Osteoblast (primary cell): ENCODE data around the gene HTR2A. TPM values are rescaled to one million over a fixed set of nuclear protein-coding genes. Genes with fewer than 3 reads are reported as not detected.
A peak's percentile ranks its signal among the peaks of the same experiment; 100 is the strongest.

ENCODE experiments used
- DNase-seq: peaks from one replicate; pipeline ENCODE4 v3.0.0; 2011; ENCODE audit warnings: low spot score, mixed read lengths; ENCODE audit not compliant: insufficient read length; ENCODE audit errors: missing footprints
- H2AFZ ChIP-seq: 2 replicates; pipeline ENCODE4 v1.6.0; 2011; ENCODE audit warnings: mild to moderate bottlenecking, low read length
- H3K27ac ChIP-seq: 2 replicates; pipeline ENCODE4 v1.5.1; 2011; ENCODE audit warnings: mild to moderate bottlenecking, low read depth, low read length, moderate library complexity
- H3K27me3 ChIP-seq: 2 replicates; pipeline ENCODE4 v1.6.0; 2012; ENCODE audit warnings: mild to moderate bottlenecking, control low read depth, inconsistent platforms, low read length, moderate library complexity; ENCODE audit not compliant: insufficient read depth
- H3K36me3 ChIP-seq: 2 replicates; pipeline ENCODE4 v1.5.1; 2011; ENCODE audit warnings: mild to moderate bottlenecking, low read length, control low read depth, moderate library complexity; ENCODE audit not compliant: insufficient read depth
- H3K4me1 ChIP-seq: 2 replicates; pipeline ENCODE4 v1.5.1; 2011; ENCODE audit warnings: mild to moderate bottlenecking, low read length, control low read depth, moderate library complexity; ENCODE audit not compliant: insufficient read depth
- H3K4me2 ChIP-seq: 2 replicates; pipeline ENCODE4 v1.6.0; 2011; ENCODE audit warnings: mild to moderate bottlenecking, low read length; ENCODE audit not compliant: insufficient read depth
- H3K4me3 ChIP-seq: fragments of 200-600 bp; sonication (generic); 3 replicates; pipeline ENCODE4 v1.5.1; 2012; ENCODE audit warnings: mild to moderate bottlenecking, low read length, inconsistent platforms; ENCODE audit not compliant: insufficient read depth
- H3K79me2 ChIP-seq: 2 replicates; pipeline ENCODE4 v1.6.0; 2012; ENCODE audit warnings: mild to moderate bottlenecking, low read length, control low read depth, inconsistent platforms; ENCODE audit not compliant: insufficient read depth
- H3K9me3 ChIP-seq: 2 replicates; pipeline ENCODE4 v1.5.1; 2011; ENCODE audit warnings: low read depth, low read length, control low read depth
- H4K20me1 ChIP-seq: 2 replicates; pipeline ENCODE4 v1.6.0; 2012; ENCODE audit warnings: mild to moderate bottlenecking, low read length, control low read depth; ENCODE audit not compliant: insufficient read depth
- CTCF ChIP-seq: IDR thresholded peaks from 2 replicates; pipeline ENCODE4 v1.5.1; 2011; ENCODE audit warnings: mild to moderate bottlenecking, low read depth, low read length, moderate library complexity; ENCODE audit errors: extremely low read depth
- total RNA-seq: library from RNA; depleted of rRNA; stranded (reverse); fragments of >200 nt; gene quantifications from 2 replicates; pipeline ENCODE4 v1.2.3, GENCODE V29; 2012

Gene HTR2A
- total RNA-seq, 1 donor, result under 0.01 TPM

GRCh38 chr13:46804391-46804815 lies 92.5 kb downstream of the HTR2A start:
- Histone ChIP-seq H3K79me2 (no peaks in the 10 kb centered on the region), H3K27ac (peak overlapping the region; percentile 89)
- DNase-seq, result peak; percentile 87

GRCh38 chr13:46803586-46803985 lies 93.3 kb downstream of the HTR2A start:
- Histone ChIP-seq H4K20me1 (no peaks in the 10 kb centered on the region), H3K79me2 (no peaks in the 10 kb centered on the region), H3K4me3 (no peak overlapping the region), H3K36me3 (no peaks in the 10 kb centered on the region), H3K27ac (peak overlapping the region; percentile 89), H3K9me3 (no peaks in the 10 kb centered on the region), H3K27me3 (no peaks in the 10 kb centered on the region), H2AFZ (peak overlapping the region; percentile 64), H3K4me1 (peaks cover 32% of the 10 kb centered on the region), H3K4me2 (peak overlapping the region; percentile 12)
- DNase-seq, result no peak
- TF ChIP-seq CTCF, result no peak

More at GRCh38 chr13:46804391-46804815, 92.5 kb downstream of the HTR2A start:
- no peaks in the 10 kb centered on the region for H4K20me1 ChIP-seq
- H3K27me3 ChIP-seq, result no peaks in the 10 kb centered on the region
- TF ChIP-seq CTCF, result peak; percentile 6
- peak overlapping the region; percentile 7 for H3K4me3 ChIP-seq
- H3K4me2 ChIP-seq, result no peak overlapping the region
- no peaks in the 10 kb centered on the region for H3K9me3 ChIP-seq
- H3K4me1 ChIP-seq, result peaks cover 32% of the 10 kb centered on the region
- peak overlapping the region; percentile 44 for H2AFZ ChIP-seq
- no peaks in the 10 kb centered on the region for H3K36me3 ChIP-seq

GRCh38 chr13:46801858-46802257 lies 95.0 kb downstream of the HTR2A start:
- TF ChIP-seq CTCF, result no peak
- Histone ChIP-seq H3K4me3 (no peak overlapping the region), H3K4me1 (peaks cover 42% of the 10 kb centered on the region), H3K27me3 (no peaks in the 10 kb centered on the region), H4K20me1 (no peaks in the 10 kb centered on the region), H3K36me3 (no peaks in the 10 kb centered on the region), H3K9me3 (no peaks in the 10 kb centered on the region), H3K27ac (peak overlapping the region; percentile 89), H3K79me2 (peaks cover 3% of the 10 kb centered on the region), H2AFZ (no peak overlapping the region), H3K4me2 (no peak overlapping the region)
- DNase-seq, result no peak

- Histone ChIP-seq H3K4me1 (peaks cover 47% of the 10 kb centered on the region), H3K27me3 (no peaks in the 10 kb centered on the region), H4K20me1 (peaks cover 3% of the 10 kb centered on the region), H3K4me3 (no peak overlapping the region), H3K27ac (no peak overlapping the region), H3K9me3 (no peaks in the 10 kb centered on the region), H2AFZ (no peak overlapping the region), H3K79me2 (peaks cover 30% of the 10 kb centered on the region), H3K4me2 (no peak overlapping the region), H3K36me3 (no peaks in the 10 kb centered on the region)
- TF ChIP-seq CTCF, result no peak
- no peak for DNase-seq
Observed at GRCh38 chr13:46799139-46799538, 97.7 kb downstream of the HTR2A start.
